NCI-H446 treated with DMSO at 0.1 percent for 48 hours (cell line): ENCODE results near the gene CPZ.
"Not testable (repeated sequence)": the region's sequence is repeated elsewhere in the genome, so short reads cannot be mapped to it uniquely, and the experiment has no call there.

Experiments used
- DNase-seq: peaks from one replicate; lab custom pipeline; 2025; lab: John Stamatoyannopoulos, UW

CPZ gene

DNA sequence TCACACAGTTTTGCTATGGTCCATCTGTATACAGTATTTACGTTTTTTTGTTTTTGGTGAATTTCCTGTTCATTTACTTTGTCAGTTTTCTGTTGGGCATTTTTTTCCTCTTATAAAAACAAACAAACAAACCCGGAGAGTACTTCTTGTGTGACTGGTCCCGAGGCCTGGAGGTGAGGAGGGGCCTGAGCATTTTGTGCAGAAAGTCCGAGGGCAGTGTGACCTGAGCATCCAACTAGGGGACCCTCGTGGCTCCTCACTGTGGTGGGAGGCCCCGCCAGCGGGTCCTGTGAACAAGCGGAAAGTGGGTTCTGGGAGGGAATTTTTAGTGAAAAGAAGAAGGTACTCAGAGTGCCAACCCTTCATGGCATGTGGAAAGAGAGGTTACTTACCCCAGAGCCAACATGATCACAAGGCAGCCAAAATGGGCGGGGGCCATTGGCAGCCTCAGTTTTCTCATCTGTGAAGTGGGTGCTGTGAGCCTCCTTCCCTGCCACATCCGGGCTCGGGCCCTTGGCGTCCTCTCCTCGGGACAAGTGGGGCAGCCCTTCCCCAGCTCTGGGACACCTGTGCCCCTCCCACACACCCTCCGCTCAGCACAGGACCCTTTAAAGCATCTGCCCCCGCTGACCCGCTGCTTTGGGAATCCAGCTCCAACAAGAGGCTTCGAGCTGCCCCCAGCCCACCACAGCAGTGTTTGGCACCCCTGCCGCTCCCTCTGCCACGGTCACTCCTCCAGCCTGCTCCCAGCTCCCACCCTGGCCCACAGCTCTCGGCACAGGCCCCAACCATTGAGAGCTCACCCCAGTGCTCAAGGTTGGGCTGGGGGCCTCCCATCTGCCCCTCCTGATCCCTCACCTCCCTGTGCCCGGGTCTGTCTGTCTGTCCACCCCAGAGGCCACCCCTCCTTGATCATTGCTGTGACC is 35.2 kb upstream of the CPZ start:
- no peak for DNase-seq

GRCh38 chr4:8558080-8558960 is 34.2 kb upstream of the CPZ start:
- no peak for DNase-seq

DNA sequence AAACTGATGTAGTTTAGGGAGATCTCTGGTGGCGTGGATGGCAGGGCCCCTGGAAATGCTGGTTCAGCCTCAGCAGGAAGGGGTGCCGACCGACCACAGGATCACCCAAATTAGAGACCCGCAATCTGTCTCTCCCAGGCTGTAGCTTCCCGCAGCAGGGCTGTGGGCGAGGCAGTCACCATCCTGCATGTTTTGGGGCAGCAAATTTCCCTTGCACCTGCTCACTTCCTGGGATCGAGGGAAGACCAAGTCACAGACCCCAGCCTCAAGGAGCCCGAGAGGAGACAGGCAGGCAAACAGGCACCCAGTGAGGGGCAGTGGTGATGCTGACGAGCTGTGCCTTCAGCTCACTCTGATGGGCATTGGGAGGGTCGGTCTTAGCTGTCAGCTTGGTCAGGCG is 33.6 kb upstream of the CPZ start:
- DNase-seq: no peak

GRCh38 chr4:8559524-8560264 is 32.9 kb upstream of the CPZ start:
- no peak for DNase-seq

DNA sequence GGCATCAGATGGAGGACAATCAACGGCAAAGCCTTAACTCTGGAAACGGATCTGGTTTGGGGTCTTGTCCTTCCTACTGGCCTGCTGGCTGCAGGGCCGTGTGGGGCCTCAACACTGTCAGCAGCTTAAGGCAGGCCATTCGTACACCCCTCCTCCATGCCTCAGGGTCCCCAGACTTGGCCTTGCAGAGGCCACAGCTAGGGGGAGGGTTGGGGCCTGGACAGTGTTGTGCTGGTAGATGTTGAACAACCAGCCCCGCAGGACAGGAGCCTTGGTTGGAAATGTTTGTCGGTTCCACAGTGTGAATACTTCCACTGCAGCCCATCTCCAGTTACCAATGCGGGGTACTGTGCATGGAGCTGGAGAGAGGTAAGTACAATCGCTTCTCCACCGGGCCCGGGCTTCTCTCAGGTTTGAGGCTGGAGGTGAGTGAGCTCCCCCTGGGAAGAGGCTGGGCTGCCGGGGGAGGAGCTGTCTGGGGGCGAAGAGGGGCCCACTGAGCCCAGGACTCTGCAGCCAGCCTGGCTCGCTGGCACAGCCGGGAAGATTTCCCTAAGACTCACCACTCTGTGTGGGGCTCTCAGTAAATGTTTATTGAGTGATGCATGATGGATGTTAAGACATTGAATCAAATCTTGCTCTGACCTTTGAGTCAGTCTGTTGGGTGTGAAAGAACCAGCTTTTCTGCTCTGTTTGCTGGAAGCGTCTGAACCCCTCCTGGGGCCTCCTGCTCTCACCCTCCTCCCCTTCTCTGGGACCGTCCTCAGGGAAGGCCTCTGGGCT is 32.1 kb upstream of the CPZ start:
- no peak for DNase-seq

DNA sequence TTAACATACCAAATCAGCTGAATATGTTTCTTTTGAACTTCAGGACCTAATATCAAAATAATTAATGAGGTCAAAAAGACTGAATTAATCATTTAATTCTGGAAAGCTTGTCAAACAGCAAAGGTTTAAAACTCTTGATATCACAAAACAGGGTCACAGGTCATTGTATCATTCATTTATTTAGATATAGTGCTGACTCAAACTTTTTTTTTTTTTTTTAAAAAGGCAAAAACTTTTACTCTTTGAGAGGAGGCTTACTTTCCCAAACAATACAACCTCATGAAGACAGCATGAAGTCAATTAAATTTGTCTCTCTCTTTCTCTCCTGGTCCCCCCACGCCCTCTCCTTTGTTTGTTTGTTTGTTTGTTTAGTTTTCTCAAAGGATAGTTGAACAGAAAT is 28.0 kb upstream of the CPZ start:
- DNase-seq: no peak

GRCh38 chr4:8568068-8568668 is 24.4 kb upstream of the CPZ start:
- DNase-seq: no peak

GRCh38 chr4:8570201-8570600 is 22.4 kb upstream of the CPZ start:
- no peak for DNase-seq

- DNase-seq: no peak
Measured at GRCh38 chr4:8571702-8572685, 20.6 kb upstream of the CPZ start.

GRCh38 chr4:8573266-8573665 is 19.3 kb upstream of the CPZ start:
- DNase-seq: no peak

- DNase-seq: no peak
Measured at GRCh38 chr4:8574796-8575370, 17.7 kb upstream of the CPZ start.

DNA sequence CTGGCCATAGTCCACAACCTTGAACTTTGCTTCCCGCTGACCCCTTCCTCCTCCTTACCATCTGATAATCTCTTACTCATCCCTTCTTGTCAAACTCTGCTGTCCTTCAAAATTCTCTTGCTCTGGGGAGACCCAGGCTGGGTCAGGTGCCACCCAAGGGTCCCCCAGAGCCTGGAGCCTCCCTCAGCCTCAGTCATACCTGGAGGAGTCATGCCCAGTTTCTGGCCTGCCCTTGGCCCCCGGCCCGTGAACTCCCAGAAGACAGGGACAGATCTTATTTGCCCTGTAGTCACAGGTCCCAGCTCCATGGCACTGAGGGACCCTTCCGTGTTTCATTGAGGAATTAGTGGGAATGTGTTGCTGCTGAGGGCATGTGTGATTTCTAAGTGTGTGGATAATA is 17.1 kb upstream of the CPZ start:
- no peak for DNase-seq

DNA sequence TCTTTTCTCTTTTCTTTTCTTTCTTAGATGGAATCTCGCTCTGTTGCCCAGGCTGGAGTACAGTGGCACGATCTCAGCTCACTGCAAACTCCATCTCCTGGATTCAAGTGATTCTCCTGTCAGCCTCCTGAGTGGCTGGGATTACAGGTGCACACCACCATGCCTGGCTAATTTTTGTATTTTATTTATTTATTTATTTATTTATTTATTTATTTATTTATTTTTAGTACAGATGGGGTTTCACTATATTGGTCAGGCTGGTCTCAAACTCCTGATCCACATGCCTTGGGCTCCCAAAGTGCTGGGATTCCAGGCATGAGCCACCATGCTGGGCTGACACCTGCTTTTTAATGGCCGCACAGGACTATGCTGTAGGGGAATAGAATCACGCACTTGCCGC is 16.0 kb upstream of the CPZ start:
- DNase-seq: not testable (repeated sequence)

DNA sequence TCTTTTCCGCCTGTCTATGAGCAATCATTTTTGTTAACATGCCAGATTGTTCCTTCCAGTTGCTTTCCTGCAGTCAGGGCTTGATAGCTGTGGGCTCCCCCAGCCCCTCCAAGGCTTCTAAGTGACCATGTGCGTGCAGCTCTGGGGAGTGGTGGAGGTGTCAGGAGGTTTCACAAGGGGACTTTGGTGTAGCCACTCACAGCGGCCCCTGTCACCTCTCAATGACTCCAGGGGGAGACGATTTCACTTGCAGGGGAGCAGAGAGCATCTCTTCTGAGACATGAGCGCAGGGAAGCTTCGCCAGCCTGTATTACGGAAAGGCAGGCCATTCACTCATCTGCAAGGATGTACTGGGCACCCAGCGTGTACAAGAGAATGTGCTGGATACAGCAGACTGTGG is 15.5 kb upstream of the CPZ start:
- no peak for DNase-seq

DNA sequence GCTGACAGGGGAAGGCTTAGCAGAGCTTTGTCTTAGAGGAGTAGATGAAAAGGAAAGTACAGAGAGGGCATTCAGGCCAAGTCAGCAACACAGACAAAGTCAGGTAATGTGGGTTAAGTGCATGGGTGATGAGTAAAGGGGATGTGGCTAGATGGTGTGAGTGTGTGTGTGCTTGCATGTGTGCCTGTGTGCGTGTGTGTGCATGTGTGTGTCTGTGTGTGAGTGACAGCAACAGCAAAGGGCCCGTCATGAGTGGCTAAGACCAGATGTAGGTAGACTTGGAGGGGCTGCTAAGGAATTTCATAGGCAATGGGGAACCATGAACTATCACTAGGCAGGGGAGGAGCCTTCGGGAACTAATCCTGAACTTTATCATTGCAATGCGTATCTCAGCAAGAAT is 14.6 kb upstream of the CPZ start:
- no peak for DNase-seq

DNA sequence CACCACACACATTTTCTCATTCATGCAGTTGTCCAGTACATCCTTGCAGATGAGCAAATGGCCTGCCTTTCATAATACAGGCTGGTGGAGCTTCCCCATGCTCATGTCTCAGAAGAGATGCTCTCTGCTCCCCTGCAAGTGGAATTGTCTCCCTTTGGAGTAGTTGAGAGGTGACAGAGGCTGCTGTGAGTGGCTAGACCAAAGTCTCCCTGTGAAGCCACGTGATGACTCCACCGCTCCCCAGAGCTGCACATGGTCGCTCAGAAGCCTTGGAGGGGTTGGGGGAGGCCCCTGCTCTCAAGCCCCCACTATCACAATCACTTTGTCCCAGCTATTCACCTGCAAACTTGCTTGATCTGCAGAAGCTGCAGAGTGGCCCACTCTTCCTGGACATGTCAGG is 13.8 kb upstream of the CPZ start:
- DNase-seq: no peak

DNA sequence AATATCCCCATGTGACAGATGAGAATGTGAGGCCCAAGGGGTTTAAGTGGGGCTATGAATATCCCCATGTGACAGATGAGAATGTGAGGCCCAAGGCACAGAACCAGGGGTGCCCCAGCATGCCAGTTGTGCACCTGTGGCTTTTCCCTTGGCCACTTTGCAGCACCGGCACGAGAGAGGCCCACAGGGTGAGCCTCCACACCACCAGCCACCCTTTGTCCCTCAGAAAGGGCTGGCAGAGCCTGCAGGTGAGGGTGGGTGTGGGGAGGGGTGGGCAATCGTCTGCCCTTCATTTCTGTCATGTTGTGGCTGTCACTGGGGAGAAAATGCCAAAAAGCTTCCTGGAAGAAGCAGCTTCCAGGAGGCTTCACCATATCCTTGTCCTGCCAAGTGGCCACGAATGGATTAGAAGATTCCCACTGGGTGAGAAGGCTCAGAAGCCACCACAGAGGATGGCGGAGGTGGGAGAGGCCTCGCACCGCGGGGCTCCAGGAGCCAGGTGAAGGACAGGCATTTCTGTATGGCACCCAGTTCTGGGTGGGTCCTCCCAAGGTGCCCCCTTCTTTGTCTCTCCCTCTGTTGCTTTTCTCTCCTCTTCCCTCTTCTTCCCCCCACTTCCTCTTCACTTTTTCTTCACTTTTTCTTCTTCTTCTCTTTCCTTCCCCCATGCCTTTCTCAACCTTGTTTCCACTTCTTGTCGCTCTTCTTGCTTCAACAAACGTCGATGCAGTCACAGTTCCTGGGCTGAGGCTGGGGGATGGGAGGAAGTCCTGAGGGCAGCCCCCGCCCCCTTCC is 12.8 kb upstream of the CPZ start:
- no peak for DNase-seq

GRCh38 chr4:8580321-8581093 is 12.1 kb upstream of the CPZ start, which contains the start of gene GPR78:
GPR78 (plus strand) TSS chr4:8580392; CDS start chr4:8580983, 591 bp downstream.
- no peak for DNase-seq
